Measurements from ENCODE around the gene DGKE. TPM values are rescaled to one million over a fixed set of nuclear protein-coding genes. Genes with fewer than 3 reads are reported as not detected.

Gene DGKE
- total and polyA plus RNA-seq, 2 of the 13 experiments (the other 11 are each of a cell fraction or from before 2014, with no cell fraction given): 3.2 to 5.3 TPM

- peak; percentile 62; the same call in 1 of the 2 replicates for TF ChIP-seq IRX3 (CRISPR knock-in tag; IDR thresholded peaks at IDR 0.05; ENCODE audit: borderline replicate concordance, low read depth)
- TF ChIP-seq SOX5 (CRISPR knock-in tag; IDR thresholded peaks at IDR 0.05; ENCODE audit: borderline replicate concordance): no peak
- peak; percentile 64; the same call in 1 of the 2 replicates for TF ChIP-seq ZNF562 (CRISPR knock-in tag; IDR thresholded peaks at IDR 0.05; ENCODE audit: borderline replicate concordance)
- TF ChIP-seq CAMTA2 (CRISPR knock-in tag; IDR thresholded peaks at IDR 0.05; ENCODE audit: borderline replicate concordance): no peak
- TF ChIP-seq PHF5A (CRISPR knock-in tag; IDR thresholded peaks at IDR 0.05; ENCODE audit: low read depth, unreplicated experiment): no peak
- TF ChIP-seq E2F2 (CRISPR knock-in tag; IDR thresholded peaks at IDR 0.05; ENCODE audit: borderline replicate concordance): peak; percentile 74; the same call in 1 of the 2 replicates
- TF ChIP-seq ZNF331 (CRISPR knock-in tag; IDR thresholded peaks at IDR 0.05): peak; percentile 68
- TF ChIP-seq TFE3 (CRISPR knock-in tag; IDR thresholded peaks at IDR 0.05): no peak
- no peak for TF ChIP-seq ZNF274 (CRISPR knock-in tag; IDR thresholded peaks at IDR 0.05)
- no peak for TF ChIP-seq ZMAT3 (CRISPR knock-in tag; conservative IDR thresholded peaks at IDR 0.05)
- no peak for TF ChIP-seq TGIF2 (CRISPR knock-in tag; IDR thresholded peaks at IDR 0.05)
- TF ChIP-seq ZNF451 (CRISPR knock-in tag; IDR thresholded peaks at IDR 0.05): peak; percentile 59; the same call in 1 of the 2 replicates
- TF ChIP-seq STAG1 (CRISPR knock-in tag; IDR thresholded peaks at IDR 0.05): no peak; the same call in 1 of the 2 replicates
- TF ChIP-seq ZBTB42 (CRISPR knock-in tag; IDR thresholded peaks at IDR 0.05): 0 out of 2 replicates have a peak, but pooled peaks have one; percentile 42
- peak; percentile 19; the same call in 1 of the 2 replicates for TF ChIP-seq NKX3-1 (CRISPR knock-in tag; IDR thresholded peaks at IDR 0.05)
- no peak for TF ChIP-seq ZNF761 (CRISPR knock-in tag; conservative IDR thresholded peaks at IDR 0.05)
- peak; percentile 79; the same call in 1 of the 2 replicates for TF ChIP-seq ZXDC (CRISPR knock-in tag; IDR thresholded peaks at IDR 0.05)
- no peak for TF ChIP-seq SOX6 (IDR thresholded peaks at IDR 0.05)
- TF ChIP-seq SOX6 (CRISPR knock-in tag; IDR thresholded peaks at IDR 0.05): no peak
- TF ChIP-seq RORA (CRISPR knock-in tag; IDR thresholded peaks at IDR 0.05): no peak
- no peak; the same call in none of the 2 replicates for TF ChIP-seq ZNF235 (CRISPR knock-in tag; IDR thresholded peaks at IDR 0.05; ENCODE audit: borderline replicate concordance)
- 0 out of 2 replicates have a peak, but pooled peaks have one; percentile 26 for TF ChIP-seq KDM6A (CRISPR knock-in tag; IDR thresholded peaks at IDR 0.05; ENCODE audit: low read depth)
- TF ChIP-seq AGO1 (IDR thresholded peaks at IDR 0.05; ENCODE audit: low read depth, low read length, poor library complexity, severe bottlenecking): peak; percentile 19
- TF ChIP-seq ZNF101 (CRISPR knock-in tag; IDR thresholded peaks at IDR 0.05; ENCODE audit: borderline replicate concordance, low read depth): no peak
These were observed at the start of gene DGKE, which contains the start of gene C17orf67 (continued) for GRCh38 chr17:56833809-56834379.

Data from HepG2 (cell line).